Suprapubic skin (tissue), 3 donors: ENCODE measurements around the gene A1CF.

Source experiments
- EP300 ChIP-seq: sonication (generic); formaldehyde crosslinking; IDR thresholded peaks from one replicate; pipeline ENCODE4 v1.6.1; 2017; ENCODE audit warnings: antibody characterized with exemption
- TF ChIP-seq, protein P1 (sequence below), 2 donors: fragments of 200-600 bp in 1 of 2; fragments of 450-650 bp in 1 of 2; sonication (generic) in 1 of 2; IDR thresholded peaks; one replicate each; pipeline ENCODE4 v1.5.1; 2016 to 2019; ENCODE audit warnings: antibody characterized with exemption in 2 of 2, mild to moderate bottlenecking in 1 of 2, moderate library complexity in 1 of 2

DNA sequence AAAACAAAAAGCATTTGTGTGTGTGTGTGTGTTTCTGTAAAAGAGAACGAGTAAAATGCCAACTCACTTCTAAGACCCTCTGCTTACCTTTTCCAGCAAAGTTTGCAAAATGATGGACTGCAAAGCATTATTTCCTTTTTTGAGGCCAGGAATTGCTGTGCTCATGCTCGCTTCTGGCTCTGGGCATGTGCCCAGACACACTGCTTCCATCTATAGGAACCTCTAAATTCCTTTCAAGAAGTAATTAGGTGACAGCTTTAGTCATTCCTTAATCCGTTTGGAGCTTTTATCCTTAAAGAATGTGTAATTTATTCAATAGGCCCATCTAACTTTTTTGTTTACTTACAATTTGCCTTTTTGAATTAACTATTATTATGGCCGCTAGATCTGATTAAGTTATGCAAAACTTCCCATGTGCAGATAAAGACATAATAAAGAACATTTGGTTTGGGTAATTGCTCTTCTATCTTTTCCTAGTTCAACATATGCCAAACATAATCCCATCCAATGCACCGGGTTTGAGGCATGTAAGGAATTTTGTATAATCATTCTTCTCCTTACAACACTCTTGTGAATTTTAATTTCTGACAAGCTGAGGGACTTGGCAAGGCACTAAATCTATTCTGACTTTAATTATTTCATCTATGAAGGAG, 34.7 kb downstream of the A1CF start:
- TF ChIP-seq, protein P1, sequence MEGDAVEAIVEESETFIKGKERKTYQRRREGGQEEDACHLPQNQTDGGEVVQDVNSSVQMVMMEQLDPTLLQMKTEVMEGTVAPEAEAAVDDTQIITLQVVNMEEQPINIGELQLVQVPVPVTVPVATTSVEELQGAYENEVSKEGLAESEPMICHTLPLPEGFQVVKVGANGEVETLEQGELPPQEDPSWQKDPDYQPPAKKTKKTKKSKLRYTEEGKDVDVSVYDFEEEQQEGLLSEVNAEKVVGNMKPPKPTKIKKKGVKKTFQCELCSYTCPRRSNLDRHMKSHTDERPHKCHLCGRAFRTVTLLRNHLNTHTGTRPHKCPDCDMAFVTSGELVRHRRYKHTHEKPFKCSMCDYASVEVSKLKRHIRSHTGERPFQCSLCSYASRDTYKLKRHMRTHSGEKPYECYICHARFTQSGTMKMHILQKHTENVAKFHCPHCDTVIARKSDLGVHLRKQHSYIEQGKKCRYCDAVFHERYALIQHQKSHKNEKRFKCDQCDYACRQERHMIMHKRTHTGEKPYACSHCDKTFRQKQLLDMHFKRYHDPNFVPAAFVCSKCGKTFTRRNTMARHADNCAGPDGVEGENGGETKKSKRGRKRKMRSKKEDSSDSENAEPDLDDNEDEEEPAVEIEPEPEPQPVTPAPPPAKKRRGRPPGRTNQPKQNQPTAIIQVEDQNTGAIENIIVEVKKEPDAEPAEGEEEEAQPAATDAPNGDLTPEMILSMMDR (IDR thresholded peaks at IDR 0.05) = no peak
- TF ChIP-seq EP300 = no peak
